ELR (cell line): ENCODE measurements around the gene NEU1.
A peak's percentile ranks its signal among the peaks of the same experiment; 100 is the strongest.
"Not testable (repeated sequence)": the region's sequence is repeated elsewhere in the genome, so short reads cannot be mapped to it uniquely, and the experiment has no call there.

Experiments
- DNase-seq: peaks from one replicate; pipeline ENCODE4 v3.0.0-alpha.2; 2015; ENCODE audit warnings: low read depth

The NEU1 gene

DNA sequence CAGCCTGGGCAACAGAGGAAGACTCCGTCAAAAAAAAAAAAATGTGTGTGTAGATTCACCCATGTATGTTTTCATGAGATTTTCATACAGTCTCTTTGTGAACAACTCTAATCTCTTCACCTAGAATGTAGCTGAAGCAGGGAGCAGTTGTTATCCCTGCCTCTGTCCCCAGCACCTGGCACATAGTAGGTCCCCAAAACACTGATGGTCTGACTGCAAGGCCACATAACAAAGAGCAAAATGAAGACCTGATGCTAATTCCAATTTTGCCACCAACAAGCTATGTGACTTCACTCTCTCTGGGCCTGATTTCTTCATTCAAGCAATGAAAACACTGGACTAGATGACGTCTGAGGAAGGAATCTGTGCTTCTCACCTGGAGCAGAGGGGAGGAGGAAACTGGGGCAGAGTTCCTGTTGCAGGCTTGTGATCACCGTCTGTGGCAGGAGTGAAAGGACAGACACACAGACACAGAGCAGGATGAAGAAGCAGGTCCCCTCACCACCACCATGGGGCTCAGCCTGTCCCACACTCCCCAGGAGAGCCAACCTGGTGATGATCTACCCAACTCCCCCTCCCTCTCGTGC lies 11.6 kb upstream of the NEU1 start:
- DNase-seq, result no peak

DNA sequence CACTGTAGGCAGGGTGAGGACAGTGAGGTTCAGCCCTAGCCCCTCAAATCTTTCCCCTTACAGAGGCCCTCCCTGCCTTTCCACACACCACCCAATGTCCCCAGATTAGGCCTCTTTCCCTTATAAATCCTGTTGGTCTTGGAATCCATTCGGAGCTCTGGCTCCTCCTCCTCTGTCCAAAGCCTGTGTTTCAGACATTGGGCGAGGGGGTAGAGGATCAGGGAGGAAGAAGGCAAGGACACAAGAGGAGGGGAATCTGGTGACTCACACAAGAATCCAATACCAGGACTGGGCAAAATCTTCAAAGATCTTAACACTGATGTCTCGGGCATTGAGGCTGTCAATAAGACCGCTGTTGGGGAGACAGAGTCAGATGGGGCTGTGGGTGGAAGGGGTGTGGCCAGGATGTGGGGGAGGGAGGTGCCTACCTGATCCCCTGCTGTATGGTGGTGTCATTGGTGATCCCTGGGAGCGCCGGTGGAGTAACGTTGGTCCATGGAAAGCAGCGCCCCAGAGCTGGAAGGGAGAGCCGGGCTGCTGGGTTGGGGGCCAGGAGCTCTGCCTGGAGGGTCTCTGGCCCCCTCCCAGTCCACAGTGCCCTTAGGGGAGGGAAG lies 8.5 kb upstream of the NEU1 start:
- peak; percentile 42 for DNase-seq

DNA sequence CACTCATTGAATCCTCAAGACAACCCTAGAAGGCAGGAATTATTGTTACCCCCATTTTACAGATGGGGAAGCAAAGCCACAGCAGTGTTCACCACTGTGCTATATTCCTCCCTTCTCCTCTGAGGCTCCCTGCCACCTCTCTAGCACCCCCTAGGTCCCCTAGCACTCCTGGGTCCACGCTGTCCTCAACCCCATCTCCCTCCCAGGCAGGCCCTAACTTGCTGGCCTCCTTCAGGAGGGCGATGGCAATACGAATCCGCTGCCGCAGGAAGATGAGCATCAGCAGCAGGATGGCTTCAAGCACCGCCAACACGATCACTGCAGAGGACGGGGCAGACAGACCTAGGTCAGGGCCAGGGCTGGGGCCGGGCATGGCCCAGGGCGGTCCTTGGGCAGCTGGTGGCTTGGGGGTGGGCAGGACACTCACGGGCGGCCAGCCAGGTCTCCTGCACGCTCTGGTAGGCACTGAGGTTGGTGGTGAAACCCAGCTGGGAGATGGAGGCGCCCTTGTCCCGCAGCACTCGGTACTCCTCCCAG lies 7.8 kb upstream of the NEU1 start:
- no peak for DNase-seq

DNA sequence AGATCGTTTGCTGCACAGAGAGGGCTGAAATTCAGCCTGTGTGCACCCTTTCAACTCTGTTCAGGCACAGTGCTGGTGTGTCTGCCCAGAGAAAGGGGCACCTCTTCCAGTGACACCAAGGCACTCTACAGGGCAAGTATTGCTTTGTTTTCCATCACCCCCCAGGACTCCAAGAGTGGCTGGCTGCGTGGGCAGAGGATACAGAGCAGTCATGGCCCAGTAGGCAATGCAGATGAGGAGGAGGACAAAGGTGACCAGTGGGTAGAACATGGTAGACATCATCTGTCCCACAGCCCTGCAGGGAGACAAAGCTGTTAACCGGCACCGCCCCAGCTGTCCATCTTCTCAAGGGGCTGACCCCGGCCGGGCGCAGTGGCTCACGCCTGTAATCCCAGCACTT lies 6.7 kb upstream of the NEU1 start:
- no peak for DNase-seq

DNA sequence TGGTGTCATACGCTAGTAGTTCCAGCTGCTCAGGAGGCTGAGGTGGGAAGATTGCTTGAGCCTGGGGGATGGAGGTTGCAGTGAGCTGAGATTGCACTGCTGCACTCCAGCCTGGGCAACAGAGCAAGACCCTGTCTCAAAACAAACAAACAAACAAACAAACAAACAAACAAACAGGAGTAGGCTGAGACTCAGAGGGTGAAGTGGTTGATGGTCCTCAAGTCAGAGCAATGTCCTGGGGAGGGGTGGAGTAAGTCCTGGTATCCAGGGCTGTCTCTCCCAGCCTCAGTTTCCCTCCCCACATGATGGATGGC lies 6.0 kb upstream of the NEU1 start:
- not testable (repeated sequence) for DNase-seq

DNA sequence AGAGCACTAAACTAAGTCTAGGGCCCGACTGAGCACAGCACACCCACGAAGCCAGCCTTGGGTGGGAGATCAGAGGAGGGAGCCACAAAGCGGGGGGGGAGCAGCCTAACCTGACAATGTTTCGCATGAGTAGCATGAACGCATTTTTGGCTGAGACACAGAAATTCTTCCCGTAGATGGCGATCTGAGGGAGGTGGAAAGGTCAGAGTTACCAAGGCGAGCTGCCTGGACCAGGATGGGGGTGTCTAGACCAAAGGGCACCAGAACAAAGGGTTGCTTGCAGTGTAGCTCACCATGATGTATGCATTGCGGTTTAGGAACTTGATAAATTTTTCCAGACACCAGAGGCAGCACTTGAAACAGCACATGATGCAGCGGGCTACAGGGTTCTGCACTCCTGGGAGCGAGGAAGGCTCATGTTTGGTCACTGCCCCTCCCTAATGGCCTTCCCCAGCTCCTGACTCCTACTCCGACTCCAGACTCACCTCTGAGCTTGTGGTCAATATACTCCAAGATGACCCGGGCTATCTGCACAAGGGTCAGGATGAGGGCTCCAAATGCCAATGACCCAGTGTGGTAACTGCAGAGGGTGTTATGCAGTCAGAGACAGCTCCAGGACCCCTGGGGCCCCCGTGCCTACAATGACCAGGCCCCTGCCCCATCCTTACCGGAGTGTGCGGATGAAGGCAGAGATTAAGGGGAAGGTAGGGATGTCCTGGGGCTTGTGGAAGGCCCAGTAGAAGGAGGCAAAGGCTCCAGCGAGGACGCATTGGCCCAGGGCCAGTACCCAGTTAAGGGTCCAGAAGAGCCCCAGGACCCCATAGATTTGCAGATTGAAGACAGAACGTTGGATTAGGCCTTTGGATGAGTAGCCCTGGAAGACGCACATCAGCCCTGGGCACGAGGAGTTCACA lies 2.8 kb upstream of the NEU1 start:
- no peak for DNase-seq

DNA sequence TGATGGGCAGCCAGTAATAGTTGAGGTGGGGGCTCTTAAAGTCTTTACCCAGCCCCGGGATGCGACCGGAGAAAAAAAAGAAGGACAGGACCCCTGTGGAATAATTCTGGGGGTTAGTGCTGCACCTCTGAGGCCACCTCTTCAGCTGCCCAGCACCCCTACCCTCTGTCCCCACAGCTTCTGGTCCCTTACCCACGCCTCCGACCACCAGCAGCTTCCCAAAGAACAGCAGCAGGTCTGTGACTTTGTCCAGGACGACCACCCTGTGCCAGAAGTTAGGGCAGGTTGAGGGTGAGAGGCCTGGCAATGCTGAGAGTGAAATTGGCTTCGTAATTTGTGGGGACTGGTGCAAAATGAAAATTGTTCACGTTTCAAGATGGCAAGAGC lies 2.2 kb upstream of the NEU1 start:
- DNase-seq, result no peak

DNA sequence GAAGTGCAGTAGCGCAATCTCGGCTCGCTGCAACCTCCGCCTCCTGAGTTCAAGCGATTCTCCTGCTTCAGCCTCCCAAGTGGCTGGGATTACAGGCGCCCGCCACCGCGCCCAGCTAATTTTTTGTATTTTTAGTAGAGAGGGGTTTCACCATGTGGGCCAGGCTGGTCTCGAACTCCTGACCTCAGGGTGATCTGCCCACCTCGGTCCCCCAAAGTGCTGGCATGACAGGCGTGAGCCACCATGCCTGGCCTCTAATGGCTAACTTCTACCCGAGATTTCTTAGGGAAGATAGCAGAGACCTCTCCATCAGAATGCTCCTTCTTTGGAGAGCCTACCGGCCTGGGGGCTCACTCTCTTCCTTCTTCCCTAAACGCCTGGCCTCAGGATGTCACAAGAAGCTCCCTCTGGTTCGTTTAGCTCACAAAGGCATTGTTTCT lies 1.5 kb upstream of the NEU1 start:
- DNase-seq, result not testable (repeated sequence)

DNA sequence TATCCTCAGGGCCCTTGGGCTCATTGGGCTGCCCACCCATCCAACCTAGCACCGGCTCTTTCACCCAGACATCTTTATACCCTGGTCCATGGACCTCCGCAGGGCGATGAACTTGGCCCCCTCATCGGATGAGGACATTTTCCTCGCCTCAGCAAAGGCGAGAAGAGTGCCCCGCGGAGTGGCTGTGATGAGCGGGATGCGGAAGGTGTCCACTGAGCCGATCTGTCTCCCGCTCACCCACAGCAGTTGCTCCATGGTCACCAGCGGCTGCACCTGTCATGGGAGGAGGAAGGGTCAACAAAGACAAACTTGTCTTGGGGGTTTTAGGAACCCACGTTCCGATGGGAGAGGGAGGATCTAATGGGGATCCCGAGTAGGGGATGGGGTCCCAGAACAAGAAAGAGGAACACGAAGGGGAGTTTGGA lies 690 bp downstream of the NEU1 start:
- DNase-seq, result no peak

DNA sequence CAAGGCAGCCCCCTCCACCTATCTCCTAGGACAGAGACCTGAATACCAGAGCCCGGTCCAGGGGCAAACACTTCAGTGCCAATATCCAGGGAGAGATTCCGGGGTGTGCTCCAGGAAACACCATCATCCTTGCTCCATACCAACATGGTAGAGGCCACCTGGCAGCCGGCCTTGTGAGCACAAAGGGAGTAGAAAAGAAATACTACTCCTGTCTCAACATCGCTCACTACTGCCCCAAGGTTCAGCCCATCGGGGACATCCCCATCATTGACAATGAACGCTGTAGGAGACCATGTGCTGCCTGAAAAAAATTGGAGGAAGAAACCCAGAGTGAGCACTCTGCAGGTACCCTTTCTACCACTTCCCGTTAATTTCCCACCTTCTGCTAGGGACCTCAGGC lies 1.5 kb downstream of the NEU1 start:
- no peak for DNase-seq

DNA sequence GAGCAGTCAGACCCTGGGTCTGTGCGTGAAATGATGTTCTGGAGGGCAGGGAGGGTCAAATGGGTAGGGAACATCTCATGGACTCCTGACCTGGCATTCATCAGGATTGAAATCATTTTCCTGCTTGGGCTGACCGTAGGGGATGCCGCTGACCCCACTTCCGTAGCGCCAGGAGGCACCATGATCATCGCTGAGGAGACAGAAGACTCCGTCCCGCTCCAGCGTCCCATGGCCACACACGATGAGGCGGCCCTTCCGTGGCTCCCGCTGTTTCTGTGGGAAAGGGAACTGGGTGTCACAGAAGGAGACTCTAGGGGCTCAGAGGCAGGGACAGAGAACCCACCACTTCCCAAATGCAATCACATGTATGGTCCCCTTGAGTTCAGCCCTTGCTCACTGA lies 2.3 kb downstream of the NEU1 start:
- DNase-seq, result no peak

DNA sequence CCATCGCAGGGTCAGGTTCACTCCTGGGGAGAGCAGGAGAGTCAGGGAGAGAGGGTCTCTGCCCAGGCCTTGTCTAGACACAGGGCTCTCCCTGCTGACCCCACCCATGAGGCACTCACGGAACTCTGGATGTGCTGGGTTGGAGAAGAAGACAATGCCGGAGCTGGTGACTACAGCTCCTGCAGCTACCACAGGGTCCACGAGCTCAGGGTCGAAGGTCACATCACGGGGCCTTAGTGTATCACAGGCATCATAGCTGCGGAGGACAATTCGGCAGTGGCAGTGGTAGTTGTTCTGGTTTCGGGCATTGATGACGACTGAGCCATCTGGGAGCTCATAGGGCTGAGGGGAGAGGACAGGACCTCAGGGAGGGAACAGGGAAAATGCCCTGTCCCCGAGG lies 2.7 kb downstream of the NEU1 start:
- no peak for DNase-seq

DNA sequence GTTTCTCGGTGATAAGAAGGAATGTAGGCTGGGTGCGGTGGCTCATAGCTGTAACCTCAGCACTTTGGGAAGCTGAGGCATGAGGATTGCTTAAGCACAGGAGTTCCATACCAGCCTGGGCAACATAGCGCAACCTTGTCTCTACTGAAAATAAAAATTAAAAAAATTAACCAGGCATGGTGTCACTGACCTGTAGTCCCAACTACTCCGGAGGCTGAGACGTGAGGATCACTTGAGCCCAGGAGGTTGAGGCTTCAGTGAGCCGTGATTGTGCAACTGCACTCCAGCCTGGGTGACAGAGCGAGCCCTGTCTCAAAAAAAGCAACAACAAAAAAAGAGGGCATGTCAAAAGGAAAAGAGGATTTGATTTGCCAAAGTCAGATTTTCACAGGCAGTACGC lies 3.9 kb downstream of the NEU1 start:
- no peak for DNase-seq

DNA sequence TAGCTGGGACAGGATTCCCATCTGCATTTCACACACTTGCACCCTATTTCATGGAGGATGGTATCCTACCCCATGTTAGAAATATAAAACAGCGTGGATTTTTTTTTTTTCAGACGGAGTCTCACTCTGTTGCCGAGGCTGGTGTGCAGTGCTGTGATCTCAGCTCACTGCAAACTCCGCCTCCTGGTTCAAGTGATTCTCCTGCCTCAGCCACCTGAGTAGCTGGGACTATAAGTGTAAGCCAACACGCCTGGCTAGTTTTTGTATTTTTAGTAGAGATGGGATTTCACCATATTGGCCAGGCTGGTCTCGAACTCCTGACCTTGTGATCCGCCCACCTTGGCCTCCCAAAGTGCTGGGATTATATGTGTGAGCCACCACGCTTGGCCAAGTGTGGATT lies 4.8 kb downstream of the NEU1 start:
- DNase-seq, result not testable (repeated sequence)

DNA sequence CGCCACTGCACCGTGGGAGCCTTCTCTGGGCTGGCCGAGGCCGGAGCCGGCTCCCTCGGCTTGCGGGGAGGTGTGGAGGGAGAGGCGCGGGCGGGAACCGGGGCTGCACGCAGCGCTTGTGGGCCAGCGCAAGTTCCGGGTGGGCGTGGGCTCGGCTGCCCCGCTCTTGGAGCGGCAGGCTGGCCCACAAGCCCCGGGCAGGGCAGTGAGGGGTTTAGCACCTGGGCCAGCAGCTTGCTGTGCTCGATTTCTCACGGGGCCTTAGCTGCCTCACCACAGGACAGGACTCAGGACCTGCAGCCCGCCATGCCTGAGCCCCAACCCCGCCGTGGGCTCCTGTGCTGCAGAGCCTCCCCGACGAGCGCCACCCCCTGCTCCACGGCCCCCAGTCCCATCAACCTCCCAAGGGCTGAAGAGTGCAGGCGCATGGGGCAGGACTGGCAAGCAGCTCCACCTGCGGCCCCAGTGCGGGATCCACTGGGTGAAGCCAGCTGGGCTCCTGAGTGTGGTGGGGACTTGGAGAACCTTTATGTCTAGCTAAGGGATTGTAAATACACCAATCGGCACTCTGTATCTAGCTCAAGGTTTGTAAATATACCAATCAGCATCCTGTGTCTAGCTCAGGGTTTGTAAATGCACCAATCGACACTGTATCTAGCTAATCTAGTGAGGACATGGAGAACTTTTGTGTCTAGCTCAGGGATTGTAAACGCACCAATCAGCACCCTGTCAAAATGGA lies 10.5 kb downstream of the NEU1 start:
- DNase-seq, result not testable (repeated sequence)

DNA sequence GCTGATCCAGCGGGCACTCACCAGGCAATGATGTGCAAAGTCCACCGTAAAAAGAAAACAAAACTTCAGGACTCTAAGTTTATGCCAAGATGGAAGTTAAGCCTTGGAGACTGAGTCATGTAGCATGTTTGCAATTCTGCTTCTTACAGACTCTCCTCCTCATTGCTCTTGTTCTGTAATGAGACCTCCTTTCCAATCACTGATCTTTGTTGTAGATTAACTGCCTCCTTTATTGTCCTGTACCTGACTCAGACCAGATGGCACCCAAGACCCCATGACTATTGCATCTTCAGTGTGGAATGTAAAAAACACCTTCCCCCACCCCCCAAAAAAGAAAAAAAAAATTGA lies 11.2 kb downstream of the NEU1 start:
- no peak for DNase-seq

DNA sequence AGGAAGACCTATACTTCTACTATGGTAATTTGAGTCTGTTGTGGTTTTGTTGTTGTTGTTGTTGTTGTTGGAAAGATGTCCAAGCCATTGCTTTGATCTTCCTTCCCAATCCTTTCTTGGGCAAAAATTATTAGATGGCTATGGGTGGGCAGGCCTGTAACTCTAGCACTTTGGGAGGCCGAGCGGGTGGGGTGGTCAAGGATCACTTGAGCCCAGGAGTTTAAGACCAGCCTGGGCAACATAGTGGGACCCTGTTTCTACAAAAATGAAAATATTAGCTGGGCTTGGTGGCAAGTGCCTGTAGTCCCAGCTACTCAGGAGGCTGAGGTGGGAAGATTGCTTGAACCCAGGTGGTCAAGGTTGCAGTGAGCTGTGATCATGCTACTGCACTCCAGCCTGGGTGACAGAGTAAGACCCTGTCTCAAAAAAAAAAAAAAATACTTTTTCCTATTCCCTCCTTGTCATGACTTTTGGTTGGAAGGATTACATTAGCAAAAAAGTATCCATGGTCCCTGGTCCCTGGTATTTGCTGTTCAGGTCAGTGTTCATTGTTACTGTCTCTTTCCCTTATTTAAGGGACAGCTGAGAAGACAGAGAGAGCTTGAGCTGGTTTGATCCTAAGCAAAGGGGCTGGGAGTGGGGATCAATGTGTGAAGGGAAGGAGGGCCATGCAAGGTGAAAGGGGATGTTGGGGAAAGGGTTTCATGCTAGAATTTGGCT lies 11.7 kb downstream of the NEU1 start:
- no peak for DNase-seq

DNA sequence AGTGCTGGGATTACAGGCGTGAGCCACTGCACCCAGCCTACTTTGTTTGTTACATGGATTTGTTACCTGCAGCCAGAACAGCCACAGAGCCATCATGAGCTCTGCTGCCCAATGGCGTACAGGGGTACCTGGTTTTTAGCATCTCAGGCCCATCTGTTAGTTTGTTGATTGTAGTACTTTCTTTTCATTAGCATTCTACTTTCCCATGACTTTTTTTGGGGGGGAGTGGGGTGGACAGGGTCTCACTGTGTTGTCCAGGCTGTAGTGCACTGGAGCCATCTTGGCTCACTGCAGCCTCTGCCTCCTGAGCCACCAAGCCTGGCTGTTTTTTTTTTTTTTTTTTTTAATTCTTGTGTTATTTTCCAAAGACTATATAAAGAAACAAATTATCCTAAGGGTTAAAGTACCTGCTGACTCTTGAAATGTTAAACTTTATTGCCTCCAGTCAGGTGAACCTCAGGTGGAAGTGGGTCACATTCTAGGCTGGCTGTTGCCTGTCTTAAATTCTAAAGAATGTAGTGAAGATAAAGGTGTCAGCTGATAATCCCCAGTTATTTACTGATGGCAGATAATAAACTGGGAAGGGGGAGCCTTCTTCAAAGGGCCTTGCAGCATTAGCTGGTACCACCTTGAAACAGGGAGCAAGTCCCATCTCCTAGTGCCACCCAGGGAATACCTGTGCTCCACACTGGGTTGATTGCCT lies 15.2 kb downstream of the NEU1 start:
- DNase-seq, result no peak

DNA sequence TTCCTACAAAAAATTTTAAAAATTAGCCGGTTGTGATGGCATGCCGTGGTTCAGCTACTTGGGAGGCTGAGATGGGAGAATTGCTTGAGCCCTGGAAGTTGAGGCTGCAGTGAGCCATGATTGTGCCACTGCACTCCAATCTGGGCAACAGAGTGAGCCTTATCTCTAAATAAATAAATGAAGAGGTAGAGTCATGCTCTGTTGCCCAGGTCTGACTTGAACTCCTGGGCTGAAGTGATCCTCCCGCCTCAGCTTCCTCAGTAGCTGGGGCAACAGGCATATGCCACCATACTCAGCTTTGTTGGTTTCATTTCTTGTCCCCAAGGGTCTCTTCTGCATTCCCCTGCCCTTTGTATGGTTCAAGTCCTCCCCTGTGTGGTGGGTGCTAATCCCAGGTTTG lies 18.1 kb downstream of the NEU1 start:
- no peak for DNase-seq

DNA sequence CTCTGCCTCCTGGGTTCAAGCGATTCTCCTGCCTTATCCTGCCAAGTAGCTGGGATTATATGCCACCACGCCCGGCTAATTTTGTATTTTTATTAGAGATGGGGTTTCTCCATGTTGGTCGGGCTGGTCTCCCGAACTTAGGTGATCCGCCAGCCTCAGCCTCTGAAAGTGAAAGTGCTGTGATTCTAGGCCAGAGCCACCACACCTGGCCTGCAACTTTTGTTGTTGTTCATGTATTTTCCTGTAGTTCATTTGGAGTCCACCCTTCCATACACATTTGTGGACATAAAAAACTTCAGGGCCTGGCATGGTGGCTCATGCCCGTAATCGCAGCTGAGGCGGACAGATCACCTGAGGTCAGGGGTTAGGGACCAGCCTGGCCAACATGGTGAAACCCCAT lies 20.6 kb downstream of the NEU1 start:
- no peak for DNase-seq

DNA sequence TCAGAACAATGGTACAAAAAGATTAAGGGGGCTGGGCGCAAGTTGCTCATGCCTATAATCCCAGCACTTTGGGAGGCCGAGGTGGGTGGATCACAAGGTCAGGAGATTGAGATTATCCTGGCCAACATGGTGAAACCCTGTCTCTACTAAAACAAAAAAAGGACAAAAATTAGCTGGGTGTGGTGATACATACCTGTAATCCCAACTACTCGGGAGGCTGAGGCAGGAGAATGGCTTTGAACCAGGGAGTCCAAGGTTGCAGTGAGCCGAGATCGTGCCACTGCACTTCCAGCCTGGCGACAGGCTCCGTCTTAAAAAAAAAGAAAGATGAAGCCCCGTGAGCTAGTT lies 22.9 kb downstream of the NEU1 start:
- DNase-seq, result not testable (repeated sequence)
